B cell (primary cell): ENCODE data around the gene TFRC. TPM values are rescaled to one million over a fixed set of nuclear protein-coding genes. Genes with fewer than 3 reads are reported as not detected.
"Not testable (repeated sequence)": the region's sequence is repeated elsewhere in the genome, so short reads cannot be mapped to it uniquely, and the experiment has no call there.

Experiments used
- ATAC-seq: fragments of 200-7000 bp; cut with Tn5 transposase; one replicate; pipeline ENCODE4 v1.10.0; 2021; ENCODE audit warnings: low read depth, mild to moderate bottlenecking, moderate number of reproducible peaks, moderate library complexity
- CTCF ChIA-PET: fragments of 350-600 bp; sonication (Branson Sonifier 250); formaldehyde crosslinking; loops from one replicate; lab custom pipeline; 2021; ENCODE audit warnings: antibody characterized with exemption, inconsistent platforms; lab: Charles Lee
- POLR2A ChIA-PET: fragments of 350-600 bp; sonication (Branson Sonifier 250); formaldehyde crosslinking; loops from one replicate; lab custom pipeline; 2021; ENCODE audit warnings: antibody characterized with exemption; lab: Charles Lee
- DNase-seq: peaks from one replicate; pipeline ENCODE4 v3.0.0; 2013
- H2AFZ ChIP-seq: 2 replicates; pipeline ENCODE4 v1.6.1; 2012; ENCODE audit warnings: mild to moderate bottlenecking, low read depth, low read length; ENCODE audit not compliant: insufficient read depth, poor library complexity, severe bottlenecking
- H3K27ac ChIP-seq, 2 donors: 1 replicate in 1 of 2; 2 replicates in 1 of 2; pipeline ENCODE4 v1.5.1; 2012 to 2013; ENCODE audit warnings: low read length in 2 of 2, mild to moderate bottlenecking in 2 of 2, moderate library complexity in 1 of 2
- H3K27me3 ChIP-seq, 4 experiments: fragments of 200-600 bp in 1 of 4; sonication (generic) in 1 of 4; replicated peaks in 1 of 4; 1 replicate in 2 of 4; 2 replicates in 2 of 4; pipeline versions ENCODE4 v1.6.1 to v1.7.0; 2013 to 2016; ENCODE audit warnings: low read length in 3 of 4, mild to moderate bottlenecking in 2 of 4, mixed read lengths in 1 of 4, moderate library complexity in 1 of 4; ENCODE audit not compliant: insufficient read depth in 4 of 4, control insufficient read depth in 3 of 4; ENCODE audit errors: control extremely low read depth in 1 of 4
- H3K36me3 ChIP-seq, 2 experiments: replicated peaks in 1 of 2; 1 replicate in 1 of 2; 2 replicates in 1 of 2; pipeline versions ENCODE4 v1.6.1 to v1.7.1; 2013; ENCODE audit warnings: low read length in 1 of 2; ENCODE audit not compliant: insufficient read depth in 2 of 2, control insufficient read depth in 1 of 2; ENCODE audit errors: control extremely low read depth in 1 of 2, extremely low read depth in 1 of 2
- H3K4me1 ChIP-seq, 2 donors: fragments of 200-600 bp in 1 of 2; sonication (generic) in 1 of 2; 1 replicate in 1 of 2; 2 replicates in 1 of 2; pipeline versions ENCODE4 v1.5.1 to v1.6.1; 2013 to 2017; ENCODE audit warnings: low read length in 2 of 2; ENCODE audit not compliant: control insufficient read depth in 2 of 2, insufficient read depth in 2 of 2
- H3K4me2 ChIP-seq: replicated peaks from 2 replicates; pipeline ENCODE3; 2012; ENCODE audit warnings: mild to moderate bottlenecking, low read depth, low read length; ENCODE audit not compliant: poor library complexity, severe bottlenecking
- H3K4me3 ChIP-seq, 5 experiments: fragments of 200-600 bp in 1 of 5; sonication (generic) in 1 of 5; 1 replicate in 3 of 5; 2 replicates in 2 of 5; pipeline versions ENCODE4 v1.5.1 to v1.7.0; 2011 to 2016; ENCODE audit warnings: low read length in 4 of 5, mild to moderate bottlenecking in 4 of 5, low read depth in 2 of 5, control low read depth in 1 of 5, moderate library complexity in 1 of 5; ENCODE audit not compliant: insufficient read depth in 1 of 5; ENCODE audit errors: control extremely low read depth in 1 of 5, extremely low read depth in 1 of 5
- H3K79me2 ChIP-seq: fragments of 200-600 bp; sonication (generic); one replicate; pipeline ENCODE4 v1.6.0; 2016; ENCODE audit warnings: low read length; ENCODE audit not compliant: control insufficient read depth, insufficient read depth
- H3K9ac ChIP-seq: fragments of 200-600 bp; sonication (generic); 2 replicates; pipeline ENCODE4 v1.6.1; 2017; ENCODE audit warnings: mild to moderate bottlenecking, low read length, moderate library complexity
- H3K9me3 ChIP-seq, 3 donors: one replicate each; pipeline versions ENCODE4 v1.6.1 to v1.7.1; 2013; ENCODE audit warnings: low read length in 2 of 3; ENCODE audit not compliant: control insufficient read depth in 2 of 3, insufficient read depth in 1 of 3; ENCODE audit errors: control extremely low read depth in 1 of 3
- H4K20me1 ChIP-seq: 2 replicates; pipeline ENCODE4 v1.6.0; 2012; ENCODE audit warnings: mild to moderate bottlenecking, low read length; ENCODE audit not compliant: insufficient read depth, control insufficient read depth, poor library complexity, severe bottlenecking
- H3K27ac Mint-ChIP-seq: one replicate; pipeline ENCODE4 v1.8.0; 2021; ENCODE audit warnings: mixed read lengths
- H3K27me3 Mint-ChIP-seq: one replicate; pipeline ENCODE4 v1.8.0; 2021; ENCODE audit warnings: mixed read lengths
- H3K4me1 Mint-ChIP-seq: one replicate; pipeline ENCODE4 v1.8.0; 2021; ENCODE audit warnings: mixed read lengths
- H3K4me3 Mint-ChIP-seq: one replicate; pipeline ENCODE4 v1.8.0; 2021; ENCODE audit warnings: mixed read lengths
- H3K9me3 Mint-ChIP-seq: one replicate; pipeline ENCODE4 v1.8.0; 2022; ENCODE audit warnings: mixed read lengths; ENCODE audit not compliant: insufficient read depth
- CTCF ChIP-seq: fragments of 200-600 bp; IDR thresholded peaks from one replicate; pipeline ENCODE4 v1.8.0; 2022; ENCODE audit warnings: antibody characterized with exemption, mild to moderate bottlenecking
- EZH2 ChIP-seq: IDR thresholded peaks from 2 replicates; pipeline ENCODE4 v1.6.1; 2012; ENCODE audit warnings: borderline replicate concordance, low read depth, mild to moderate bottlenecking, moderate library complexity, low read length; ENCODE audit not compliant: insufficient read depth, poor library complexity, severe bottlenecking
- WGBS: methylation state at CpG from one replicate; pipeline ENCODE4 v1.1.5; 2013; ENCODE audit warnings: missing lambda C conversion rate; ENCODE audit not compliant: insufficient coverage; 5-methylcytosine and 5-hydroxymethylcytosine counted together
- intact Hi-C: fragments of 100-400 bp; cut with micrococcal nuclease; formaldehyde crosslinking; loops from one replicate; pipeline ENCODE4 v1.10.0; 2022
- polyA plus RNA-seq: library from polyadenylated mRNA; depleted of rRNA; stranded (reverse); fragments of >200 nt; gene quantifications from 2 replicates; pipeline ENCODE4 v1.2.3, GENCODE V29; 2012
- total RNA-seq, 2 donors: library from RNA; stranded (reverse); fragments of 120-200 nt in 1 of 2; gene quantifications; 1 replicate in 1 of 2; 2 replicates in 1 of 2; pipeline versions ENCODE4 v1.2.3 to v1.2.4, GENCODE V29; 2013 to 2022

The TFRC gene
- total and polyA plus RNA-seq, 2 donors (not counting 1 experiment from before 2014, with no cell fraction given) = 41.7 to 104 TPM

GRCh38 chr3:196042673-196043072 is 39.2 kb downstream of the TFRC start:
- Histone ChIP-seq H3K27me3 (no peaks in the 10 kb centered on the region), H3K4me3 (no peak overlapping the region), H4K20me1 (no peaks in the 10 kb centered on the region), H3K4me1 (no peaks in the 10 kb centered on the region), H3K36me3 (no peaks in the 10 kb centered on the region), H3K9me3 (peaks cover 2 to 6% (median 6%) of the 10 kb centered on the region in 3 donors), H3K79me2 (no peaks in the 10 kb centered on the region), H3K9ac (no peak overlapping the region), H3K27ac (no peak overlapping the region), H2AFZ (no peak overlapping the region), H3K4me2 (no peak overlapping the region)
- intact Hi-C loops = no loop called here
- CTCF ChIA-PET = no interaction called here
- WGBS = 95% methylated on average over 3 of the region's 6 CpGs
- H3K9me3 Mint-ChIP-seq = peaks cover 3% of the 10 kb centered on the region
- DNase-seq (no peak), ATAC-seq (no peak)
- H3K27ac Mint-ChIP-seq = no peak overlapping the region
- no peaks in the 10 kb centered on the region for H3K4me1 Mint-ChIP-seq
- POLR2A ChIA-PET = no interaction called here
- TF ChIP-seq CTCF (no peak), EZH2 (no peak)
- H3K27me3 Mint-ChIP-seq = no peaks in the 10 kb centered on the region
- H3K4me3 Mint-ChIP-seq = no peak overlapping the region

- CTCF ChIA-PET = interaction anchor here (0.7 kb wide), 1 partner anchor 448 kb away, joined by 3 read pairs; no protein-coding TSS in a partner anchor
- no peak overlapping the region for H3K9ac ChIP-seq
- no peaks in the 10 kb centered on the region for H4K20me1 ChIP-seq
- no peak overlapping the region for H3K4me2 ChIP-seq
- no peaks in the 10 kb centered on the region for H3K4me1 ChIP-seq
- intact Hi-C loops = no loop called here
- Mint-ChIP-seq H3K4me3 (no peak overlapping the region), H3K27me3 (no peaks in the 10 kb centered on the region), H3K4me1 (no peaks in the 10 kb centered on the region), H3K27ac (no peak overlapping the region), H3K9me3 (peaks cover 8% of the 10 kb centered on the region)
- POLR2A ChIA-PET = no interaction called here
- H3K27me3 ChIP-seq = no peaks in the 10 kb centered on the region
- TF ChIP-seq EZH2 (no peak), CTCF (no peak)
- ATAC-seq (no peak), DNase-seq (no peak)
- no peak overlapping the region for H3K4me3 ChIP-seq
- H3K27ac ChIP-seq = no peak overlapping the region
- no peaks in the 10 kb centered on the region for H3K36me3 ChIP-seq
- H3K79me2 ChIP-seq = no peaks in the 10 kb centered on the region
- no peak overlapping the region for H2AFZ ChIP-seq
- peaks cover 3 to 20% (median 6%) of the 10 kb centered on the region in 3 donors for H3K9me3 ChIP-seq
- WGBS = no CpG with 5 or more reads among the region's 2 CpGs
These were observed 42.5 kb downstream of the TFRC start for GRCh38 chr3:196039359-196039758.

- H3K79me2 ChIP-seq, H2AFZ ChIP-seq, DNase-seq, H3K4me1 Mint-ChIP-seq, H3K27ac ChIP-seq, H3K4me2 ChIP-seq, H3K4me1 ChIP-seq, ATAC-seq, CTCF ChIA-PET, H3K9ac ChIP-seq, H3K9me3 ChIP-seq, H3K4me3 Mint-ChIP-seq, H3K27me3 ChIP-seq, H3K9me3 Mint-ChIP-seq, intact Hi-C loops, H3K36me3 ChIP-seq, POLR2A ChIA-PET, H3K4me3 ChIP-seq, H4K20me1 ChIP-seq, H3K27ac Mint-ChIP-seq: not testable (repeated sequence)
- H3K27me3 Mint-ChIP-seq = peaks cover 17% of the 10 kb centered on the region
- WGBS = 73% methylated on average over 7 of the region's 10 CpGs
These were observed 55.8 kb downstream of the TFRC start for GRCh38 chr3:196026059-196026458.
